Measurements from ENCODE around the gene MAPK12. TPM values are rescaled to one million over a fixed set of nuclear protein-coding genes. Genes with fewer than 3 reads are reported as not detected.

MAPK12 gene
- total and polyA plus RNA-seq, 9 donors: 0.87 to 35.3 (median 23.3) TPM

GRCh38 chr22:50248196-50249081, 13.0 kb downstream of the MAPK12 start:
- Histone ChIP-seq H3K36me3 (no peaks in the 10 kb centered on the region), H3K4me1 (ENCODE audit: insufficient read depth) (peaks cover 14% of the 10 kb centered on the region), H3K27me3 (no peaks in the 10 kb centered on the region), H3K4me3 (no peak overlapping the region), H3K9me3 (no peaks in the 10 kb centered on the region), H3K27ac (no peak overlapping the region)
- TF ChIP-seq CTCF (IDR thresholded peaks at IDR 0.05) (no peak), POLR2A (IDR thresholded peaks at IDR 0.05) (no peak), EP300 (IDR thresholded peaks at IDR 0.05) (no peak)
- peak in 2 of 5 donors; percentile 43 to 44 for DNase-seq
- 77 to 82% (median 82%) methylated on average over 28 to 29 of the region's 29 CpGs for whole genome bisulfite sequencing, 3 donors
- intact Hi-C loops (cut with DNase I): loop anchor here in 2 of 4 donors (10.0 kb wide), 2 partner anchors 256 to 276 kb away; partner anchors contain the start of genes LMF2 (in 1 of the 2), NCAPH2 (in 1 of the 2) and SCO2 (in 1 of the 2)

GRCh38 chr22:50247748-50248147, 13.7 kb downstream of the MAPK12 start:
- H3K9me3 ChIP-seq: no peaks in the 10 kb centered on the region
- peaks cover 14% of the 10 kb centered on the region for H3K4me1 ChIP-seq (ENCODE audit: insufficient read depth)
- intact Hi-C loops (cut with DNase I): loop anchor here in 2 of 4 donors (10.0 kb wide), 2 partner anchors 257 to 277 kb away; partner anchors contain the start of genes LMF2 (in 1 of the 2), NCAPH2 (in 1 of the 2) and SCO2 (in 1 of the 2)
- no peaks in the 10 kb centered on the region for H3K36me3 ChIP-seq
- TF ChIP-seq EP300 (IDR thresholded peaks at IDR 0.05) (no peak), POLR2A (IDR thresholded peaks at IDR 0.05) (no peak), CTCF (IDR thresholded peaks at IDR 0.05) (no peak)
- H3K4me3 ChIP-seq: no peak overlapping the region
- H3K27me3 ChIP-seq: no peaks in the 10 kb centered on the region
- 39 to 46% (median 42%) methylated on average over 15 to 16 of the region's 16 CpGs for WGBS, 3 donors
- peak in 2 of 5 donors; percentile 51 to 68 for DNase-seq
- no peak overlapping the region for H3K27ac ChIP-seq

- H3K27ac ChIP-seq: peak overlapping the region in 1 of 2 donors; percentile 50
- H3K4me3 ChIP-seq: no peak overlapping the region
Observed at GRCh38 chr22:50246242-50247175, 15.0 kb downstream of the MAPK12 start.

More at GRCh38 chr22:50246242-50247175, 15.0 kb downstream of the MAPK12 start:
- peaks cover 13% of the 10 kb centered on the region for H3K4me1 ChIP-seq (ENCODE audit: insufficient read depth)
- H3K9me3 ChIP-seq: no peaks in the 10 kb centered on the region
- no peaks in the 10 kb centered on the region for H3K36me3 ChIP-seq
- intact Hi-C loops (cut with DNase I): loop anchor here in 2 of 4 donors (10.0 kb wide), 2 partner anchors 258 to 278 kb away; partner anchors contain the start of genes LMF2 (in 1 of the 2), NCAPH2 (in 1 of the 2) and SCO2 (in 1 of the 2)
- no peaks in the 10 kb centered on the region for H3K27me3 ChIP-seq
- DNase-seq: peak in 2 of 5 donors; percentile 40 to 43
- WGBS, 3 donors: 80 to 86% (median 83%) methylated on average over 20 of the region's 20 CpGs
- TF ChIP-seq CTCF (IDR thresholded peaks at IDR 0.05): no peak
- TF ChIP-seq POLR2A (IDR thresholded peaks at IDR 0.05): no peak
- no peak for TF ChIP-seq EP300 (IDR thresholded peaks at IDR 0.05)
